Vagina (tissue), 2 donors: Measurements from ENCODE around the gene SMPD4.
"Not testable (repeated sequence)": the region's sequence is repeated elsewhere in the genome, so short reads cannot be mapped to it uniquely, and the experiment has no call there.

ENCODE experiments used
- POLR2AphosphoS5 ChIP-seq, 2 donors: sonication (generic); formaldehyde crosslinking; IDR thresholded peaks; one replicate each; pipeline ENCODE4 v1.9.0; 2017; ENCODE audit warnings: antibody characterized with exemption in 2 of 2, mild to moderate bottlenecking in 2 of 2, low read depth in 1 of 2; ENCODE audit not compliant: insufficient read depth in 1 of 2
- TF ChIP-seq, protein P1 (sequence below), 3 experiments: fragments of 450-650 bp in 2 of 3; fragments of 200-600 bp in 1 of 3; sonication (generic) in 1 of 3; IDR thresholded peaks; one replicate each; pipeline ENCODE4 v1.5.1; 2017 to 2019; ENCODE audit warnings: antibody characterized with exemption in 3 of 3, mild to moderate bottlenecking in 2 of 3, moderate library complexity in 2 of 3

DNA sequence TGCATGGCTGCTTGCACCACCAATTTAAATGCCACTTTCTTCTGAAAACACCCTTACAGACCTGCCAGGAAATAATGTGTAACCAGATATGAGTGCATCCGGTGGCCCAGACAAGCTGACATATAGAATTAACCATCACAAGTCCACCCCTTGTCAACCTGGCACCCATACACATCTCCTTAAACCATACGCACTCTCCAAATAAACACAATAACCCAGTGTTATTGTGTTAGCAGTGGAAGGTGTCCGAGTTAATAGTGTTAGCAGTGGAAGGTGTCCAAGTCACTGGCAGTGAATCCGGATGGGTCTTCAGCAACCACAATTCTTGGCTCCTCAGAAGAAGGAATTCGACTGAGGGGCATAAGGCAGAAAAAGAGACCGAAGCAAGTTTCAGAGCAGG, 32.9 kb downstream of the SMPD4 start:
- TF ChIP-seq, protein P1, sequence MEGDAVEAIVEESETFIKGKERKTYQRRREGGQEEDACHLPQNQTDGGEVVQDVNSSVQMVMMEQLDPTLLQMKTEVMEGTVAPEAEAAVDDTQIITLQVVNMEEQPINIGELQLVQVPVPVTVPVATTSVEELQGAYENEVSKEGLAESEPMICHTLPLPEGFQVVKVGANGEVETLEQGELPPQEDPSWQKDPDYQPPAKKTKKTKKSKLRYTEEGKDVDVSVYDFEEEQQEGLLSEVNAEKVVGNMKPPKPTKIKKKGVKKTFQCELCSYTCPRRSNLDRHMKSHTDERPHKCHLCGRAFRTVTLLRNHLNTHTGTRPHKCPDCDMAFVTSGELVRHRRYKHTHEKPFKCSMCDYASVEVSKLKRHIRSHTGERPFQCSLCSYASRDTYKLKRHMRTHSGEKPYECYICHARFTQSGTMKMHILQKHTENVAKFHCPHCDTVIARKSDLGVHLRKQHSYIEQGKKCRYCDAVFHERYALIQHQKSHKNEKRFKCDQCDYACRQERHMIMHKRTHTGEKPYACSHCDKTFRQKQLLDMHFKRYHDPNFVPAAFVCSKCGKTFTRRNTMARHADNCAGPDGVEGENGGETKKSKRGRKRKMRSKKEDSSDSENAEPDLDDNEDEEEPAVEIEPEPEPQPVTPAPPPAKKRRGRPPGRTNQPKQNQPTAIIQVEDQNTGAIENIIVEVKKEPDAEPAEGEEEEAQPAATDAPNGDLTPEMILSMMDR (IDR thresholded peaks at IDR 0.05): not testable (repeated sequence)
- TF ChIP-seq POLR2AphosphoS5 (IDR thresholded peaks at IDR 0.05; ENCODE audit: insufficient read depth in 1 of 2, low read depth in 1 of 2): not testable (repeated sequence)
